Aorta (tissue), 5 donors: ENCODE measurements around the gene LOXHD1. TPM values are rescaled to one million over a fixed set of nuclear protein-coding genes. Genes with fewer than 3 reads are reported as not detected.
A peak's percentile ranks its signal among the peaks of the same experiment; 100 is the strongest.

Source experiments
- ATAC-seq: fragments of 200-7000 bp; cut with Tn5 transposase; one replicate; pipeline ENCODE4 v1.9.1; 2022; ENCODE audit warnings: moderate library complexity; ENCODE audit not compliant: low FRiP score
- DNase-seq, 2 donors: peaks; one replicate each; pipeline ENCODE4 v3.0.0-alpha.2; 2020
- H3K27ac ChIP-seq, 2 donors: one replicate each; pipeline ENCODE4 v1.5.1; 2013; ENCODE audit warnings: low read length in 2 of 2, mild to moderate bottlenecking in 2 of 2, moderate library complexity in 2 of 2, control low read depth in 1 of 2, inconsistent platforms in 1 of 2, low read depth in 1 of 2
- H3K27me3 ChIP-seq, 2 donors: one replicate each; pipeline ENCODE4 v1.6.1; 2013; ENCODE audit warnings: control low read depth in 1 of 2, low read length in 1 of 2, mild to moderate bottlenecking in 1 of 2, moderate library complexity in 1 of 2; ENCODE audit not compliant: insufficient read depth in 2 of 2, control insufficient read depth in 1 of 2
- H3K36me3 ChIP-seq, 2 donors: one replicate each; pipeline ENCODE4 v1.6.1; 2013; ENCODE audit warnings: control low read depth in 1 of 2, low read length in 1 of 2, mild to moderate bottlenecking in 1 of 2; ENCODE audit not compliant: insufficient read depth in 2 of 2, control insufficient read depth in 1 of 2
- H3K4me1 ChIP-seq, 2 donors: one replicate each; pipeline ENCODE4 v1.6.1; 2013; ENCODE audit warnings: low read length in 2 of 2, control low read depth in 1 of 2, mild to moderate bottlenecking in 1 of 2, moderate library complexity in 1 of 2; ENCODE audit not compliant: insufficient read depth in 2 of 2, control insufficient read depth in 1 of 2
- H3K4me3 ChIP-seq, 2 donors: one replicate each; pipeline ENCODE4 v1.5.1; 2013; ENCODE audit warnings: low read length in 2 of 2, control low read depth in 1 of 2, mild to moderate bottlenecking in 1 of 2
- H3K9me3 ChIP-seq: one replicate; pipeline ENCODE4 v1.6.1; 2013; ENCODE audit warnings: mild to moderate bottlenecking, low read length; ENCODE audit not compliant: control insufficient read depth
- WGBS, 2 donors: extraction: QIAGEN DNeasy Blood & Tissue Kit; methylation state at CpG; one replicate each; pipeline ENCODE4 v1.1.7; 2013; 5-methylcytosine and 5-hydroxymethylcytosine counted together
- intact Hi-C, 2 donors: fragments of 100-400 bp; cut with DNase I; formaldehyde crosslinking; loops; one replicate each; pipeline versions ENCODE4 v1.14.2 to v1.15.0; 2022
- polyA plus RNA-seq, 2 donors: library from polyadenylated mRNA; stranded (reverse); fragments of 200-250 nt; gene quantifications; one replicate each; pipeline ENCODE4 v1.2.3, GENCODE V29; 2013
- total RNA-seq, 2 donors: library from RNA; stranded (reverse); fragmentation: NEBNext Ultra II Directional; extraction: Animal tissue kit (Norgen Biotek cat#: 25700); gene quantifications; one replicate each; pipeline ENCODE4 v1.2.1, GENCODE V29; 2021
- donor health status: healthy with polysubstance abuse.
- donor health status: Bipolar disorder and iron deficiency.
- donor health status: DM: no; HTN: no; CAD: no.
- donor health status: DM: no; HTN: no; CAD: no.
- donor health status: DM: yes; HTN: yes; CAD: no.

Gene LOXHD1
- total and polyA plus RNA-seq, 4 donors = 0.16 to 1.0 TPM; not detected in 2

- Histone ChIP-seq H3K27ac (no peak overlapping the region), H3K4me1 (no peaks in the 10 kb centered on the region), H3K9me3 (no peaks in the 10 kb centered on the region), H3K4me3 (no peak overlapping the region), H3K36me3 (no peaks in the 10 kb centered on the region), H3K27me3 (no peaks in the 10 kb centered on the region)
- intact Hi-C loops = no loop called here
- 58 to 64% methylated on average over 6 of the region's 6 CpGs for WGBS, 2 donors
- ATAC-seq (no peak), DNase-seq (no peak)
Measured at GRCh38 chr18:46458472-46458871, 198.5 kb downstream of the LOXHD1 start.

DNA sequence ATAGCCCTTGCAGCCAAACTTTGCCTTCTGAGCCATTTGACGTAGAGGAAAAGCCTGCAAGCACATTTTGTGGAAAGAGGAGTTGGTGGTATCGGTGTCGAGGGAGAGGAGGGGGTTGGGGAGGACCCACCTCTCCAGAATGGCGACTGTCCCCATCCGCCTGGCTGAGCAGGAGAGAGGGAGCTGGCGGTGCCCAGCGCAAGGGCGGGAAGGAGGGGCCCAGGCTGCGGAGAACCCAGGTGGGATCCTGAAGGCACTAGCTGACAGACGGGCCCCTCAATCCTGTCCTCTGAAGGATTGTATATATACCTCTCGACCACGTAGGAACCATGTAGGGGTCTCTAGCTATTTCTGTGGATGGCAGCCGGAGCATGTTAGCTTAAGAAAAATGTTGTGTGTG lies 200.3 kb downstream of the LOXHD1 start:
- no peaks in the 10 kb centered on the region for H3K9me3 ChIP-seq
- intact Hi-C loops = no loop called here
- ATAC-seq = no peak
- no peak overlapping the region for H3K27ac ChIP-seq
- H3K4me3 ChIP-seq = no peak overlapping the region
- no peaks in the 10 kb centered on the region for H3K4me1 ChIP-seq
- WGBS, 2 donors = 93 to 95% methylated on average over 13 of the region's 13 CpGs
- DNase-seq = no peak
- no peaks in the 10 kb centered on the region for H3K36me3 ChIP-seq
- no peaks in the 10 kb centered on the region for H3K27me3 ChIP-seq

DNA sequence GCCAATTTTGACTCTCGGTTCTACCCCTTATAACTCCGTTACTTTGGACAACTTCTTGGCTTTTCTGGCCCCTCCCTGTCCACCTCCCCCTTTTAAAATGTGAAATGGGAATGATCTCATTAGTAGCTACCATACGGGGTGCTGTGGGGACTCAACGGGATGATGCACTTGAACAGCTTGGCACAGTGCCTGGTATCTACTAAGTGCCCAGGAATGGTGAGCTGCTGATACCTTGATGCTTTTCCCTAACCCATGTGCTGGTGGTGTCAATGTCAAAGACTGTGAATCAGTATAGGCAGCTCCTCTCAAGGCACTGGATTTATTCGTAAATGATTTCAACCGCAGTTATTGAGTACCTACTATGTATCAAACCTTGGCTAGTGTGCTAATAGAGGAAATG lies 204.2 kb downstream of the LOXHD1 start:
- no peaks in the 10 kb centered on the region for H3K27me3 ChIP-seq
- H3K4me3 ChIP-seq = no peak overlapping the region
- H3K36me3 ChIP-seq = no peaks in the 10 kb centered on the region
- ATAC-seq (no peak), DNase-seq (no peak)
- intact Hi-C loops = no loop called here
- no peak overlapping the region for H3K27ac ChIP-seq
- 90% methylated on average over 6 of the region's 6 CpGs for WGBS, 2 donors
- H3K4me1 ChIP-seq = no peaks in the 10 kb centered on the region
- H3K9me3 ChIP-seq = no peaks in the 10 kb centered on the region

- Histone ChIP-seq H3K4me1 (no peaks in the 10 kb centered on the region), H3K9me3 (no peaks in the 10 kb centered on the region), H3K27ac (no peak overlapping the region), H3K36me3 (no peaks in the 10 kb centered on the region), H3K4me3 (no peak overlapping the region), H3K27me3 (no peaks in the 10 kb centered on the region)
- WGBS, 2 donors = 0% methylated on average over 1 of the region's 1 CpG
- DNase-seq (no peak), ATAC-seq (no peak)
- intact Hi-C loops = no loop called here
Measured at GRCh38 chr18:46449499-46449898, 207.5 kb downstream of the LOXHD1 start.

- Histone ChIP-seq H3K36me3 (no peaks in the 10 kb centered on the region), H3K9me3 (no peaks in the 10 kb centered on the region), H3K27me3 (no peaks in the 10 kb centered on the region), H3K4me3 (no peak overlapping the region), H3K4me1 (no peaks in the 10 kb centered on the region), H3K27ac (no peak overlapping the region)
- DNase-seq (no peak), ATAC-seq (no peak)
- 86 to 88% methylated on average over 2 of the region's 2 CpGs for WGBS, 2 donors
- intact Hi-C loops = no loop called here
Measured at GRCh38 chr18:46449033-46449432, 208.0 kb downstream of the LOXHD1 start.

- Histone ChIP-seq H3K9me3 (no peaks in the 10 kb centered on the region), H3K27ac (no peak overlapping the region), H3K4me3 (no peak overlapping the region), H3K36me3 (no peaks in the 10 kb centered on the region), H3K4me1 (no peaks in the 10 kb centered on the region), H3K27me3 (no peaks in the 10 kb centered on the region)
- no peak for DNase-seq
- no peak for ATAC-seq
- WGBS, 2 donors = 71 to 77% methylated on average over 4 of the region's 4 CpGs
- intact Hi-C loops = no loop called here
Measured at GRCh38 chr18:46448347-46448746, 208.7 kb downstream of the LOXHD1 start.

DNA sequence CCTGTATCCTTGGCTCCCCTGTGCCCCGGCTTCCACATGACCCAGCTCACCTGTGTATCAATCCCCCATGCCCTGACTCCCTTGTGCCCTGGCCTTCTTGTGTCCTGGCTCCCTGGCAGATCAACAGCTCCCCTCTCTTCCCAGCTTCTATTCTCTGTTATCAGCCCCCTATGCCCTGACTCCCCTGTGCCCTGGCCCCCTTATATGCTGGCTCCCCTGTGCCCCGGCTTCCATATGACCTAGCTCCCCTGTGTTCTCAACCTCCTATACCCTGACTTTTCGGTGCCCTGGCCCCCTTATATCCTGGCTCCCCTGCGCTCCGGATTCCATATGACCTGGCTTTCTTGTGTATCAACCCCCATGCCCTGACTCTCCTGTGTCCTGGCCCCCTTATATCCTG lies 209.2 kb downstream of the LOXHD1 start:
- Histone ChIP-seq H3K27ac (no peak overlapping the region), H3K36me3 (no peaks in the 10 kb centered on the region), H3K4me1 (no peaks in the 10 kb centered on the region), H3K9me3 (no peaks in the 10 kb centered on the region), H3K4me3 (no peak overlapping the region), H3K27me3 (no peaks in the 10 kb centered on the region)
- 94 to 95% methylated on average over 5 of the region's 5 CpGs for WGBS, 2 donors
- intact Hi-C loops = no loop called here
- ATAC-seq = no peak
- no peak for DNase-seq

DNA sequence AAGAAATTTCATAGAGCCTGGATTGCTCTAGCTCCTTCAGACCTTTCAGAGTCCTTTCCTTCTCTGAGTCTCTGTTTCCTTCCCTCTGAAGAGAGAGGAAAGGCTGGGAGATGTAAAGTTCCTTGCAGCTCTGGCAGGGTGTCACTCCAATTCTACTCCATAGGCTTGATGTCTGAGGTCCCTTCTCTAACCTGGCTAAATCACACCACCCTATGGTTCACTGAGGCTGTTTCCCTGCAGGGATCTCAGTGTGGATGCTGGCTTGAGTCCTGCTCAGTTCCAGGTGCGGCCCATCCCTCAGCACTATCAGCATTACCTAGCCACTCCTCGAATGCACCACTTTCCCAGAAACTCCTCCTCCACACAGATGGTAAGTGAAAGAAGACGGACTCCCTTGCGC lies 209.7 kb downstream of the LOXHD1 start:
- no peak for DNase-seq
- Histone ChIP-seq H3K27ac (no peak overlapping the region), H3K9me3 (no peaks in the 10 kb centered on the region), H3K36me3 (no peaks in the 10 kb centered on the region), H3K27me3 (no peaks in the 10 kb centered on the region), H3K4me3 (no peak overlapping the region), H3K4me1 (no peaks in the 10 kb centered on the region)
- intact Hi-C loops = no loop called here
- peak; percentile 46 for ATAC-seq
- WGBS, 2 donors = 83 to 84% methylated on average over 4 of the region's 4 CpGs

DNA sequence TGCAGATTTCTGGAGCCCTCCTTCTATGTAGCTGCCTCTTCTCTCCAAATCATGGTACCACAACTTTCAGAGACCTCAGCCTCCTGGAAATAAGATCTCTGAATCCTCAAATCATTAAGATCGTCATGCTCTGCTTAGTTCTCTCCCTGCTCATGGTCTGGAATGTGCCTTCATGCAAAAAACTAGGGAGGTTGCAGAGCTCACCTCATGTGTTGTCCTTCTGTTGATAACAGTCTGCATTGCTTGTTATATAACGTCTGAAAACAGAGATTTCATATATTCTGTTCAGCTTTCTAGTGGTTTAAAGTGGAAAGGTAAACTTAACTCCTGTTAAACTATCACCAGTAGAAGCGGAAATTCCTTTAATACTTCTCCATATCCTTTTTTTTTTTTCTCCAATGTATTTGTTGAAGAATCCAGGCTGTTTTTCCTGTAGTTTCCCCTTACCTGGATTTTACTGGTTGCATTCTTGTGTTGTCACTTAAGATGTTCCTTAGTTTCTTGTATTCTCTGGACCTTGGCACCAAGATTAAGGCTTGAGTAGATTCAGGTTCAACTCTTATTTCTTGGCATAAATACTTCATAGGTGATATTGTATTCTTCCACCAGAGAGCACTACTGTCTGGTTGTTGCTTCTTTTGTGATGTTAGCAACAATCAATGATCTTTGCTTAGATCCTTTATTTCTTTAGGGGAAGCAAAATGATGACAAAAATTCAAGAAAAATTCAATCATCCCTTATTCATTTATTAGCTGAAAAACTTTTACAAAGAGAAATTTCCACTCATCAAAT lies 211.3 kb downstream of the LOXHD1 start:
- intact Hi-C loops = no loop called here
- no peak overlapping the region for H3K27ac ChIP-seq
- no peaks in the 10 kb centered on the region for H3K9me3 ChIP-seq
- WGBS, 2 donors = 69 to 71% methylated on average over 3 of the region's 3 CpGs
- no peaks in the 10 kb centered on the region for H3K4me1 ChIP-seq
- H3K36me3 ChIP-seq = no peaks in the 10 kb centered on the region
- H3K4me3 ChIP-seq = no peak overlapping the region
- ATAC-seq = no peak
- no peak for DNase-seq
- no peaks in the 10 kb centered on the region for H3K27me3 ChIP-seq
